CD4-positive, CD25-positive, alpha-beta regulatory T cell (primary cell): Measurements from ENCODE around the gene NFASC. TPM values are rescaled to one million over a fixed set of nuclear protein-coding genes. Genes with fewer than 3 reads are reported as not detected.

Experiments
- ATAC-seq, 2 donors: fragments of 150-1000 bp; cut with Tn5 transposase; one replicate each; pipeline ENCODE4 v1.10.0; 2021; ENCODE audit warnings: low read depth in 2 of 2, moderate number of reproducible peaks in 2 of 2, moderate library complexity in 1 of 2
- DNase-seq, 3 donors: peaks; one replicate each; pipeline versions ENCODE4 v3.0.0 to v3.0.0-alpha.2; 2012 to 2022; ENCODE audit warnings: mixed read lengths in 1 of 3
- H3K27ac ChIP-seq: one replicate; pipeline ENCODE4 v1.7.0; 2013; ENCODE audit warnings: mild to moderate bottlenecking, low read length; ENCODE audit not compliant: insufficient read depth, poor library complexity, severe bottlenecking
- H3K27me3 ChIP-seq: one replicate; pipeline ENCODE4 v1.7.0; 2013; ENCODE audit warnings: low read length; ENCODE audit not compliant: control insufficient read depth, insufficient read depth
- H3K36me3 ChIP-seq: one replicate; pipeline ENCODE4 v1.7.0; 2013; ENCODE audit warnings: mild to moderate bottlenecking, low read length, moderate library complexity; ENCODE audit not compliant: control insufficient read depth, insufficient read depth
- H3K4me1 ChIP-seq: 2 replicates; pipeline ENCODE4 v1.7.0; 2013; ENCODE audit warnings: mild to moderate bottlenecking, low read length; ENCODE audit not compliant: insufficient read depth, control insufficient read depth, poor library complexity, severe bottlenecking
- H3K4me3 ChIP-seq: one replicate; pipeline ENCODE4 v1.7.0; 2013; ENCODE audit warnings: low read depth, mild to moderate bottlenecking, low read length, moderate library complexity
- H3K9me3 ChIP-seq, 2 experiments: 1 replicate in 1 of 2; 2 replicates in 1 of 2; pipeline ENCODE4 v1.7.0; 2013; ENCODE audit warnings: low read length in 2 of 2, mild to moderate bottlenecking in 1 of 2, moderate library complexity in 1 of 2; ENCODE audit not compliant: control insufficient read depth in 2 of 2
- H3K27ac Mint-ChIP-seq, 3 donors: one replicate each; pipeline ENCODE4 v1.8.0; 2020 to 2022; ENCODE audit warnings: mild to moderate bottlenecking in 3 of 3, mixed read lengths in 3 of 3, moderate library complexity in 2 of 3
- H3K27me3 Mint-ChIP-seq: one replicate; pipeline ENCODE4 v1.8.0; 2022; ENCODE audit warnings: mild to moderate bottlenecking, mixed read lengths
- H3K36me3 Mint-ChIP-seq: one replicate; pipeline ENCODE4 v1.8.0; 2020; ENCODE audit warnings: mixed read lengths
- H3K4me1 Mint-ChIP-seq, 4 donors: one replicate each; pipeline ENCODE4 v1.8.0; 2020 to 2022; ENCODE audit warnings: mixed read lengths in 4 of 4, mild to moderate bottlenecking in 1 of 4
- H3K4me3 Mint-ChIP-seq, 4 donors: one replicate each; pipeline ENCODE4 v1.8.0; 2020 to 2022; ENCODE audit warnings: mild to moderate bottlenecking in 4 of 4, mixed read lengths in 4 of 4, moderate library complexity in 3 of 4
- H3K9me3 Mint-ChIP-seq, 7 donors: one replicate each; pipeline ENCODE4 v1.8.0; 2020 to 2022; ENCODE audit warnings: mixed read lengths in 7 of 7, mild to moderate bottlenecking in 3 of 7, moderate library complexity in 2 of 7
- polyA plus RNA-seq, 4 donors: library from polyadenylated mRNA; unstranded; fragments of 300-500 nt; fragmentation: Illumina TruSeq; gene quantifications; one replicate each; pipeline ENCODE4 v1.2.3, GENCODE V29; 2021
- total RNA-seq: library from RNA; stranded (reverse); gene quantifications from one replicate; pipeline ENCODE4 v1.2.3, GENCODE V29; 2022

The NFASC gene
- total and polyA plus RNA-seq, 5 donors from 2014 or later: not detected

DNA sequence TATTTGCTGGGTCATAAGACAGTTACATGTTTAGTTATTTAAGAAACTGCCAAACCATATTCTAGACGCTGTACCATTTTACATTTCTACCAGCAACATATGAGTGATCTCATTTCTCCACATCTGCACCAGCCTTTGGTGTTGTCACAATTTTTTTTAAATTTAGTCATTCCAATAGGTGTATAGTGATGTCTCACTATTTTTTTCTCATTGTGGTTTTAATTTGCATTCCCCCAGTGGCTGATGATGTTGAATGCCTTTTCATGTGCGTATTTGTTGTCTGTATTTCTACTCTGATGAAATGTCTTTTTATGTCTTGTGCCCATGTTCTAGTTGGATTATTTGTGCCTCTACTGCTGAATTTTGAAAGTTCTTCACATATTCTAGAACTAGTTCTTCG is 38.4 kb downstream of the NFASC start:
- H3K27ac Mint-ChIP-seq: no peak overlapping the region
- H3K4me3 Mint-ChIP-seq: no peak overlapping the region
- no peaks in the 10 kb centered on the region for H3K36me3 ChIP-seq
- DNase-seq (no peak), ATAC-seq (no peak)
- no peaks in the 10 kb centered on the region for H3K4me1 Mint-ChIP-seq
- peaks cover 21% of the 10 kb centered on the region for H3K27me3 Mint-ChIP-seq
- H3K4me3 ChIP-seq: no peak overlapping the region
- H3K4me1 ChIP-seq: no peaks in the 10 kb centered on the region
- peaks cover 14% of the 10 kb centered on the region for H3K27me3 ChIP-seq
- H3K9me3 Mint-ChIP-seq: peaks cover 0 to 5% (median 0%) of the 10 kb centered on the region in 7 donors
- H3K9me3 ChIP-seq: no peaks in the 10 kb centered on the region
- H3K36me3 Mint-ChIP-seq: no peaks in the 10 kb centered on the region
- no peak overlapping the region for H3K27ac ChIP-seq

DNA sequence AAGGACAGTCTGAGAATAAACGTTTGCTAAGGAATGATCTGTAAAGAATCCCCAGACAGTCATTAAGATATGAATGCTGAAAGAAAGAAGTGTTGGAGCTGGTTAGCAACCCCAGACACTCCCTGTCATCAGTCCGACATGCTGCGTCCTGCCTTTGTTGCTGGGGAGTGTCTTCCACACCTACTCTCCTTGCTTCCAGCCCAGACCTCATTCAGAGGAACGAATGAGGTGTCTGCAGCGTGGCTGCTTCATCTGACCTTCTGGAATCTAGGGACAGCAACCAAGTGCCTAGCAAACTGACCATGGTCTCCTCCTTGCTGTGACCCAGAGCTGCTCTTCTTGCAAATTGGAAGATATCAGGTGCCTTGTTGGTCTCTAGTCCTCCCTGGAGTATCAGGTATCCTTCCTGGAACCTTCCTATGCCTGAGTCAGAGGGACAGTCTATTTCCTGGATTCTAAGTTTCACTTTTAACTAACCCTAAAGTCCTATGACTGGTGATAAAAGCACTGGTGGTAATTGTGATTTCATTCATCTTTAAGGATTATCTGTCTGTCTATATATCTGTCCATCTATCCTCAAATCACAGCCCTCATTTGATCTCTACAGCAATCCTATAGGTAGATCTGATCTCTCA is 45.3 kb downstream of the NFASC start:
- H3K4me3 ChIP-seq: no peak overlapping the region
- ATAC-seq (no peak), DNase-seq (no peak)
- H3K9me3 ChIP-seq: peaks cover 0 to 4% of the 10 kb centered on the region in 2 experiments
- no peaks in the 10 kb centered on the region for H3K4me1 ChIP-seq
- peaks cover 37% of the 10 kb centered on the region for H3K27me3 Mint-ChIP-seq
- peaks cover 5% of the 10 kb centered on the region for H3K27me3 ChIP-seq
- no peak overlapping the region for H3K27ac Mint-ChIP-seq
- H3K36me3 Mint-ChIP-seq: no peaks in the 10 kb centered on the region
- no peak overlapping the region for H3K27ac ChIP-seq
- H3K4me3 Mint-ChIP-seq: no peak overlapping the region
- H3K4me1 Mint-ChIP-seq: no peaks in the 10 kb centered on the region
- H3K36me3 ChIP-seq: no peaks in the 10 kb centered on the region
- H3K9me3 Mint-ChIP-seq: peaks cover 0 to 8% (median 3%) of the 10 kb centered on the region in 7 donors

DNA sequence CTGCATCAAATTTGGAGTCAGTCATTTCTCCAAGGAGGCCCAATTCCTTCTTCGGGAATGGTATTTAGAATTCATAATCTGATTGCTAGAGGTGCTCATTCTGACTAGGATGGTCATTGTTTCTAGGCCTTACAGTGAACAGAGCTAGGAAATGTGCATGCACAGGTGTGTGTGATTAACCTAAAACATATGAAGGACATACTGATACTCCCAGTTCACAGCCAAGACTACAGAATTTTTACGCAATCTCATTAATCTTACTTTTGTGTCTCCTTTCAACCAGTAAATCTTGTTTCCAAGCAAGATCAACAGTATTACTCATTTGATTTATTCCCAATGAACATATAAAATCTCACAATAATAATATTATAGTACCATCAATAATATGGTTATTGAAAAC is 47.1 kb downstream of the NFASC start:
- DNase-seq: no peak
- Mint-ChIP-seq H3K27me3 (peaks cover 35% of the 10 kb centered on the region), H3K27ac (no peak overlapping the region), H3K4me3 (no peak overlapping the region), H3K4me1 (no peaks in the 10 kb centered on the region), H3K9me3 (peaks cover 0 to 8% (median 3%) of the 10 kb centered on the region in 7 donors), H3K36me3 (no peaks in the 10 kb centered on the region)
- Histone ChIP-seq H3K27me3 (peaks cover 2% of the 10 kb centered on the region), H3K27ac (no peak overlapping the region), H3K36me3 (no peaks in the 10 kb centered on the region), H3K4me3 (no peak overlapping the region), H3K4me1 (no peaks in the 10 kb centered on the region), H3K9me3 (peaks cover 0 to 4% of the 10 kb centered on the region in 2 experiments)
- ATAC-seq: no peak

DNA sequence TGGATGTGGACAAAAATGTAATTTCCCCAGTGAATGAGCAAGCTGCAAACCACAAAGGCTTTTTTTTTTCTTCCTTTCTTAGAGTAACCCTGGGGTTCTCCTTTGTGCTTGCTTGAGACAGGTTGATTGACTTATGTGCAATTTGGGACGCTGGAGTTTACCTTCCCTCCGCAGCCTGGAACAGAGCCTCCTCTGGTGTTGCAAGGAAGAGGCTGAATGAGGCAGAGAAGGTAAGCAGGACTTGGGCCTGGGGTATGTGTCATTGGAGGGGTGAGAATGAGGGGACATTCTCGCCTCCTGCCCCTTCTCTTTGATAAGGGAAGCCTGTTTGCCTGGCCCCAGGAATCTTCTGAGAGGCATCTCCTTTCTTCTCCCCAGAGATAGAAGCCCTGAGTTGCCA is 49.8 kb downstream of the NFASC start:
- Mint-ChIP-seq H3K27me3 (peaks cover 36% of the 10 kb centered on the region), H3K27ac (no peak overlapping the region), H3K4me3 (no peak overlapping the region), H3K4me1 (no peaks in the 10 kb centered on the region), H3K9me3 (peaks cover 0 to 2% (median 0%) of the 10 kb centered on the region in 7 donors), H3K36me3 (no peaks in the 10 kb centered on the region)
- Histone ChIP-seq H3K27me3 (peaks cover 1% of the 10 kb centered on the region), H3K36me3 (no peaks in the 10 kb centered on the region), H3K4me1 (no peaks in the 10 kb centered on the region), H3K9me3 (no peaks in the 10 kb centered on the region), H3K27ac (no peak overlapping the region), H3K4me3 (no peak overlapping the region)
- ATAC-seq (no peak), DNase-seq (no peak)

DNA sequence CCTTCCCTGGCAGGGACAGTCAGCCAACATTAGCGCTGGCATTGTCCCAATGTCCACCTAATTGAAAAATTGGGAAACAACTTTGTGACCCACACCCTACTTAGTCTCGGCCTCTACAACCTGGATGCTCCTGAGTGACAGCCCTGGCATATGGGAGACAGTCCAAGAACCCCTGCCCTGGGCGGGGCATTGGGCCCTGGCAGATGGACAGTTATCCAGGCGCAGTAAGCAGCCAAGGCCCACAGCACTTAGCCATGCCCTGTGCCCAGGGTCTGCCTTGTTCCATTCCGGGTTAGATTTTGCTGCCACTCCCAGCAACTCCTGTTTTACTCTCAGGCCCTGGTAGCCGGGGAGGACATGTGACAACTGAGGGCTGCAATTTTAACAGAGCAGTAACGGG is 50.3 kb downstream of the NFASC start:
- no peaks in the 10 kb centered on the region for H3K36me3 Mint-ChIP-seq
- Histone ChIP-seq H3K4me3 (no peak overlapping the region), H3K36me3 (no peaks in the 10 kb centered on the region), H3K27ac (no peak overlapping the region), H3K27me3 (peaks cover 3% of the 10 kb centered on the region), H3K4me1 (no peaks in the 10 kb centered on the region), H3K9me3 (no peaks in the 10 kb centered on the region)
- peaks cover 35% of the 10 kb centered on the region for H3K27me3 Mint-ChIP-seq
- H3K4me3 Mint-ChIP-seq: no peak overlapping the region
- no peaks in the 10 kb centered on the region for H3K4me1 Mint-ChIP-seq
- DNase-seq (no peak), ATAC-seq (no peak)
- peaks cover 0 to 2% (median 0%) of the 10 kb centered on the region in 7 donors for H3K9me3 Mint-ChIP-seq
- no peak overlapping the region for H3K27ac Mint-ChIP-seq

DNA sequence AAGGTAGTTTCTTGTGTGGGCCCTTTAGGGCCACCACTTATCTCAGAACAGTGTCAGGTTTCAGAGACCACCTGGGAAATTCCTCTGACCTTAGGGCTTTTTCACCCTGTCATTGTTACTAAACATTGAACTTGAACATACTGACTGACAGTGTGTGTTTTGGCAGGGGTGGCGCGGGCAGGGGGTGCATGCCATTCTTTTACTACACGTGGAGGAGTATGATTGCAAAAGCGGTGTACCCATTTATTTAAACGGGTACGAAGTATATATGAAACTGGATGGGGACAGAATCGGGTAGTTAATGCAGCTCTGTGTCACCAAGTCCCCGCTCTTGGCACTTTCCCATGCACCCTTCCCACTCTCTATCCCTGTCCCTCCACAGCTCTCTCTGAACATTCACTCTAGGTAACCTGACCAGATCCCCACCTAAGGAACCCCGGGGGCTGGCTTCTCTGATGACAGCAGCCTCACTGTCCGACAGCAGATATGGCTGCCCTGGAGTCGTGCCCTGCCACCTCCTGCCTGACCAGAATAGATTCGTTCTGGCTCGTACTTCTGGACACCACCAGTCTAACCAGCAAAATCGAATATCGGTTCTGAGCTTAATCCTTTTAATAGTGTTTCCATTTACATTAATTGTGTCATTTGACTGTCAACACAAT is 51.3 kb downstream of the NFASC start:
- no peaks in the 10 kb centered on the region for H3K4me1 ChIP-seq
- no peaks in the 10 kb centered on the region for H3K9me3 Mint-ChIP-seq
- no peak for ATAC-seq
- no peaks in the 10 kb centered on the region for H3K36me3 ChIP-seq
- H3K27ac Mint-ChIP-seq: no peak overlapping the region
- peaks cover 32% of the 10 kb centered on the region for H3K27me3 Mint-ChIP-seq
- H3K4me1 Mint-ChIP-seq: no peaks in the 10 kb centered on the region
- no peak for DNase-seq
- H3K27me3 ChIP-seq: peaks cover 3% of the 10 kb centered on the region
- no peak overlapping the region for H3K4me3 Mint-ChIP-seq
- H3K36me3 Mint-ChIP-seq: no peaks in the 10 kb centered on the region
- H3K9me3 ChIP-seq: no peaks in the 10 kb centered on the region
- H3K4me3 ChIP-seq: no peak overlapping the region
- no peak overlapping the region for H3K27ac ChIP-seq

DNA sequence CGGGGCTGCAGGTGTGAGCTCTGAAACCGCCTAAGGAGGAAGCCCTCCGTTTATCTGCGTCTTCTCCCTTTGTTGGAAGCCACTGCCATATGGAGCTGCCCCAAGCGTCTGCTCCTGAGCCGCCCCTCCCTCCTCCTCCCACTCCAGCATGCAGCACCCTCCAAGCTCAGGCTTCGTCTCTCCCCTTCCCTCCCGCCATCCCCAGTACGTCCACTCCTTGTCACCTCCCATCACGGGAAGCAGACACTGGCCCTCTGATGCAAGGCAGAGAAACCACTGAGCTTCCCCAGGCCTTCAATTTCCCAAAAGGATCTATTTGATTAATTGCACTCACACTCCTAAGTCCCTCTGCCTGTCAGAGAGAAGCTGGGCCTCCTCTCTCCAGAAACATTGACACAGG is 52.5 kb downstream of the NFASC start:
- Mint-ChIP-seq H3K9me3 (peaks cover 0 to 1% (median 0%) of the 10 kb centered on the region in 7 donors), H3K27ac (no peak overlapping the region), H3K36me3 (no peaks in the 10 kb centered on the region), H3K4me1 (no peaks in the 10 kb centered on the region), H3K27me3 (peaks cover 34% of the 10 kb centered on the region), H3K4me3 (no peak overlapping the region)
- ATAC-seq (no peak), DNase-seq (no peak)
- Histone ChIP-seq H3K36me3 (no peaks in the 10 kb centered on the region), H3K4me1 (no peaks in the 10 kb centered on the region), H3K27me3 (peaks cover 5% of the 10 kb centered on the region), H3K27ac (no peak overlapping the region), H3K4me3 (no peak overlapping the region), H3K9me3 (no peaks in the 10 kb centered on the region)

DNA sequence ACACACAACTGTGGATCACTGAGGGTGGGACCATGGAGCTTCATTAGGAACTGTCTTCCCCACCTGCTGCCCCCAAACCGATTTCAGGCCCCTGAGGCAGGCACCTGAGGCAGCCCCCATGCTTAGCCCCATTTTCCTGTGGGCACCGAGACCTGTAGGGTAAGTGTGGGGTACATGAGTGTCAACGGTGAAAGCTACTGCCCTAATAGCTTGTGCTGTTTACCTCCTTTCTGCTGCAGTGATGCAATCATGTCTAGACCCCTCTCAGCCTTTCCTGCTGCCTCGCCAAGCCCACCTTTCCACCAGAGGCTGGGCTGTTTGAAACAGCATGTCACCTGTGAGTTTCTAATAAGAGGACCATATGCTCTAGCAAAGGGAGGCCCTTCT is 53.0 kb downstream of the NFASC start:
- Histone ChIP-seq H3K9me3 (no peaks in the 10 kb centered on the region), H3K27me3 (peaks cover 5% of the 10 kb centered on the region), H3K4me1 (no peaks in the 10 kb centered on the region), H3K27ac (no peak overlapping the region), H3K4me3 (no peak overlapping the region), H3K36me3 (no peaks in the 10 kb centered on the region)
- Mint-ChIP-seq H3K9me3 (peaks cover 0 to 1% (median 0%) of the 10 kb centered on the region in 7 donors), H3K4me3 (no peak overlapping the region), H3K27ac (no peak overlapping the region), H3K4me1 (no peaks in the 10 kb centered on the region), H3K36me3 (no peaks in the 10 kb centered on the region), H3K27me3 (peaks cover 32% of the 10 kb centered on the region)
- DNase-seq (no peak), ATAC-seq (no peak)
